Fibroblast of lung (primary cell): ENCODE data around the gene CLMN.

Source experiments
- EZH2 ChIP-seq: IDR thresholded peaks from 2 replicates; pipeline ENCODE4 v1.5.1; 2012; ENCODE audit warnings: low read length, control low read depth, mild to moderate bottlenecking; ENCODE audit errors: missing control alignments
- TF ChIP-seq, protein P1 (sequence below), 2 donors: IDR thresholded peaks in 1 of 2; conservative IDR thresholded peaks in 1 of 2; 1 replicate in 1 of 2; 2 replicates in 1 of 2; pipeline ENCODE4 v1.5.1; 2011 to 2012; ENCODE audit warnings: low read length in 2 of 2, control low read depth in 1 of 2, inconsistent platforms in 1 of 2, low read depth in 1 of 2, mild to moderate bottlenecking in 1 of 2

DNA sequence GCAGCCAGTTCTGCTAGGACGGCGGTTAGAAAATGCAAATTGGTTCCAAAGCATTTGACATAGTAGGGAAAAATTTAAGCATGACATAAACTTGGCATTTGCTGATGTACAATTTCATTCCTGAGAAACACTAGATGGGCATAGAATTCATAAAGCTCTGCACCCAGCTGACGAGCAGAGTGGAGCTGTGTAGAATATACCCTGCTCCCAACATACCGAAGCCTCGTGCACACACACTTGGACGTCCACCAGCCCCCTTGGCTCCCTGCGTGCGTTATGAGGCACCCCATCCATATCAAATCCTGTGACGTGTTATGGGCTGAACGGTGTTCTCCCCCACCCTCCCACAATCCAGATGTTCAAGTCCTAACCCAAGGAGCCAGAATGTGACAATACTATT is 65.4 kb downstream of the CLMN start:
- TF ChIP-seq, protein P1, sequence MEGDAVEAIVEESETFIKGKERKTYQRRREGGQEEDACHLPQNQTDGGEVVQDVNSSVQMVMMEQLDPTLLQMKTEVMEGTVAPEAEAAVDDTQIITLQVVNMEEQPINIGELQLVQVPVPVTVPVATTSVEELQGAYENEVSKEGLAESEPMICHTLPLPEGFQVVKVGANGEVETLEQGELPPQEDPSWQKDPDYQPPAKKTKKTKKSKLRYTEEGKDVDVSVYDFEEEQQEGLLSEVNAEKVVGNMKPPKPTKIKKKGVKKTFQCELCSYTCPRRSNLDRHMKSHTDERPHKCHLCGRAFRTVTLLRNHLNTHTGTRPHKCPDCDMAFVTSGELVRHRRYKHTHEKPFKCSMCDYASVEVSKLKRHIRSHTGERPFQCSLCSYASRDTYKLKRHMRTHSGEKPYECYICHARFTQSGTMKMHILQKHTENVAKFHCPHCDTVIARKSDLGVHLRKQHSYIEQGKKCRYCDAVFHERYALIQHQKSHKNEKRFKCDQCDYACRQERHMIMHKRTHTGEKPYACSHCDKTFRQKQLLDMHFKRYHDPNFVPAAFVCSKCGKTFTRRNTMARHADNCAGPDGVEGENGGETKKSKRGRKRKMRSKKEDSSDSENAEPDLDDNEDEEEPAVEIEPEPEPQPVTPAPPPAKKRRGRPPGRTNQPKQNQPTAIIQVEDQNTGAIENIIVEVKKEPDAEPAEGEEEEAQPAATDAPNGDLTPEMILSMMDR (conservative IDR thresholded peaks at IDR 0.05 in 1 of 2, IDR thresholded peaks at IDR 0.05 in 1 of 2; ENCODE audit: low read depth in 1 of 2, low read length in 2 of 2): no peak
- no peak for TF ChIP-seq EZH2
